IMR-90 (cell line): ENCODE measurements around the gene HAAO. TPM values are rescaled to one million over a fixed set of nuclear protein-coding genes. Genes with fewer than 3 reads are reported as not detected.

ENCODE experiments used
- ATAC-seq: fragments of 200-7000 bp; cut with Tn5 transposase; 2 replicates; pipeline ENCODE4 v1.9.1; 2020; ENCODE audit warnings: low read depth, mild to moderate bottlenecking, moderate library complexity
- BruUV-seq: library from RNA; stranded (reverse); fragments of 400-500 nt; replicated peaks from 2 replicates; lab custom pipeline; 2021; lab: Mats Ljungman, UMichigan
- CTCF ChIA-PET: fragments of 300-600 bp; formaldehyde crosslinking; extraction: SDS; loops from one replicate; lab custom pipeline; 2021; ENCODE audit warnings: antibody characterized with exemption; lab: Yijun Ruan, JAX
- POLR2A ChIA-PET: fragments of 300-600 bp; sonication (Branson Sonifier 250); formaldehyde crosslinking; loops from one replicate; lab custom pipeline; 2022; ENCODE audit warnings: antibody characterized with exemption; ENCODE audit not compliant: unreplicated experiment; lab: Charles Lee
- DNase-seq: peaks from one replicate; pipeline ENCODE4 v3.0.0; 2013
- H2AFZ ChIP-seq: replicated peaks from 2 replicates; pipeline ENCODE3; 2013; ENCODE audit warnings: low read length, mild to moderate bottlenecking; ENCODE audit not compliant: poor library complexity
- H2AK5ac ChIP-seq: 2 replicates; pipeline ENCODE4 v1.6.1; 2013; ENCODE audit warnings: low read depth, low read length, inconsistent platforms
- H2AK9ac ChIP-seq: replicated peaks from 2 replicates; pipeline ENCODE3; 2013; ENCODE audit warnings: mild to moderate bottlenecking, low read depth, low read length, moderate library complexity; ENCODE audit not compliant: poor library complexity
- H2BK120ac ChIP-seq: 2 replicates; pipeline ENCODE4 v1.6.1; 2013; ENCODE audit warnings: low read depth, low read length, inconsistent platforms
- H2BK15ac ChIP-seq: 3 replicates; pipeline ENCODE4 v1.6.1; 2013; ENCODE audit warnings: low read depth, low read length, inconsistent platforms
- H2BK20ac ChIP-seq: 2 replicates; pipeline ENCODE4 v1.6.1; 2013; ENCODE audit warnings: low read depth, mild to moderate bottlenecking, inconsistent platforms, low read length, moderate library complexity
- H2BK5ac ChIP-seq: 2 replicates; pipeline ENCODE4 v1.6.1; 2013; ENCODE audit warnings: mild to moderate bottlenecking, low read depth, low read length, inconsistent platforms; ENCODE audit not compliant: poor library complexity, severe bottlenecking
- H3K14ac ChIP-seq: replicated peaks from 2 replicates; pipeline ENCODE4 v1.6.1; 2013; ENCODE audit warnings: low read depth, low read length, inconsistent platforms
- H3K18ac ChIP-seq: 2 replicates; pipeline ENCODE4 v1.6.1; 2013; ENCODE audit warnings: low read depth, low read length, control low read depth
- H3K23ac ChIP-seq: 2 replicates; pipeline ENCODE4 v1.6.1; 2013; ENCODE audit warnings: low read depth, low read length, inconsistent platforms
- H3K27ac ChIP-seq: 2 replicates; pipeline ENCODE4 v1.5.1; 2013; ENCODE audit warnings: mild to moderate bottlenecking, control low read depth, low read length; ENCODE audit not compliant: insufficient read depth
- H3K27me3 ChIP-seq: 2 replicates; pipeline ENCODE4 v1.6.1; 2013; ENCODE audit warnings: low read length; ENCODE audit not compliant: control insufficient read depth, insufficient read depth
- H3K36me3 ChIP-seq: 2 replicates; pipeline ENCODE4 v1.6.1; 2013; ENCODE audit warnings: low read length, mixed read lengths; ENCODE audit not compliant: control insufficient read depth, insufficient read depth
- H3K4ac ChIP-seq: 2 replicates; pipeline ENCODE4 v1.6.1; 2013; ENCODE audit warnings: low read depth, low read length, inconsistent platforms
- H3K4me1 ChIP-seq: 2 replicates; pipeline ENCODE4 v1.6.1; 2013; ENCODE audit warnings: low read length, mixed read lengths; ENCODE audit not compliant: control insufficient read depth, insufficient read depth
- H3K4me2 ChIP-seq: 2 replicates; pipeline ENCODE4 v1.6.1; 2013; ENCODE audit warnings: low read depth, mild to moderate bottlenecking, control low read depth, low read length, moderate library complexity
- H3K4me3 ChIP-seq: 2 replicates; pipeline ENCODE4 v1.5.1; 2013; ENCODE audit warnings: low read depth, mild to moderate bottlenecking, control low read depth, low read length, moderate library complexity; ENCODE audit not compliant: insufficient read depth
- H3K56ac ChIP-seq: 2 replicates; pipeline ENCODE4 v1.6.1; 2013; ENCODE audit warnings: low read length, inconsistent platforms; ENCODE audit not compliant: insufficient read depth; ENCODE audit errors: extremely low read depth
- H3K79me1 ChIP-seq, 2 experiments: 2 replicates each; pipeline ENCODE4 v1.6.1; 2013; ENCODE audit warnings: low read length in 2 of 2, inconsistent platforms in 1 of 2, low read depth in 1 of 2
- H3K9ac ChIP-seq: 2 replicates; pipeline ENCODE4 v1.6.1; 2013; ENCODE audit warnings: low read depth, low read length, control low read depth
- H3K9me1 ChIP-seq: 2 replicates; pipeline ENCODE4 v1.6.1; 2013; ENCODE audit warnings: low read length, inconsistent platforms; ENCODE audit not compliant: insufficient read depth
- H3K9me3 ChIP-seq: 2 replicates; pipeline ENCODE4 v1.6.1; 2013; ENCODE audit warnings: low read length; ENCODE audit not compliant: control insufficient read depth, insufficient read depth
- H4K20me1 ChIP-seq: 2 replicates; pipeline ENCODE4 v1.6.1; 2013; ENCODE audit warnings: low read length, inconsistent platforms; ENCODE audit not compliant: insufficient read depth
- H4K5ac ChIP-seq: 2 replicates; pipeline ENCODE4 v1.6.1; 2013; ENCODE audit warnings: mild to moderate bottlenecking, low read depth, low read length, control low read depth
- H4K8ac ChIP-seq, 2 experiments: 2 replicates each; pipeline ENCODE4 v1.6.1; 2013; ENCODE audit warnings: low read depth in 2 of 2, low read length in 2 of 2, control low read depth in 1 of 2, inconsistent platforms in 1 of 2
- H4K91ac ChIP-seq: 2 replicates; pipeline ENCODE4 v1.6.1; 2013; ENCODE audit warnings: low read depth, low read length, inconsistent platforms; ENCODE audit not compliant: insufficient read depth
- CHD1 ChIP-seq: IDR thresholded peaks from 2 replicates; pipeline ENCODE4 v1.6.1; 2012; ENCODE audit warnings: low read depth, low read length, improper control_type of control experiment
- CTCF ChIP-seq: conservative IDR thresholded peaks from 2 replicates; pipeline ENCODE4 v1.5.1; 2012; ENCODE audit warnings: mild to moderate bottlenecking, low read depth, low read length, improper control_type of control experiment
- FOS ChIP-seq: fragments of 150-350 bp; IDR thresholded peaks from 2 replicates; pipeline ENCODE4 v1.6.1; 2016; ENCODE audit warnings: low read depth, low read length
- MAFK ChIP-seq: IDR thresholded peaks from 2 replicates; pipeline ENCODE4 v1.6.1; 2012; ENCODE audit warnings: low read depth, low read length, improper control_type of control experiment
- MAZ ChIP-seq: IDR thresholded peaks from 2 replicates; pipeline ENCODE4 v1.6.1; 2012; ENCODE audit warnings: low read depth, mild to moderate bottlenecking, low read length, improper control_type of control experiment, moderate library complexity, borderline replicate concordance
- MXI1 ChIP-seq: IDR thresholded peaks from 2 replicates; pipeline ENCODE4 v1.6.1; 2012; ENCODE audit warnings: low read depth, mild to moderate bottlenecking, low read length, moderate library complexity, borderline replicate concordance
- NFE2L2 ChIP-seq: fragments of 150-350 bp; IDR thresholded peaks from 2 replicates; pipeline ENCODE4 v1.6.1; 2016; ENCODE audit warnings: low read depth, mild to moderate bottlenecking, low read length
- POLR2A ChIP-seq: IDR thresholded peaks from 2 replicates; pipeline ENCODE4 v1.6.1; 2012; ENCODE audit warnings: mild to moderate bottlenecking, low read depth, low read length
- RAD21 ChIP-seq: IDR thresholded peaks from 2 replicates; pipeline ENCODE4 v1.6.1; 2012; ENCODE audit warnings: low read length, improper control_type of control experiment
- RCOR1 ChIP-seq: IDR thresholded peaks from 2 replicates; pipeline ENCODE4 v1.6.1; 2012; ENCODE audit warnings: mild to moderate bottlenecking, low read length, improper control_type of control experiment; ENCODE audit not compliant: insufficient replicate concordance
- SMC3 ChIP-seq: fragments of 150-350 bp; IDR thresholded peaks from 2 replicates; pipeline ENCODE4 v1.6.1; 2016; ENCODE audit warnings: low read depth, mild to moderate bottlenecking, antibody characterized with exemption, low read length, moderate library complexity
- WGBS, 2 experiments: methylation state at CpG; one replicate each; pipeline versions ENCODE4 v1.1.5 to v1.1.7; 2013; ENCODE audit warnings: missing lambda C conversion rate in 2 of 2; ENCODE audit not compliant: insufficient read length in 1 of 2; ENCODE audit errors: extremely low coverage in 2 of 2; 5-methylcytosine and 5-hydroxymethylcytosine counted together
- dilution Hi-C: fragments of 300-500 bp; cut with HindIII; formaldehyde crosslinking; loops from one replicate; pipeline ENCODE4 v1.14.3; 2018; ENCODE audit warnings: low sequenced_read_pairs; ENCODE audit not compliant: unreplicated experiment
- in situ Hi-C: fragments of 300-500 bp; cut with MboI; formaldehyde crosslinking; loops from 3 replicates; pipeline ENCODE4 v1.14.3; 2019; ENCODE audit warnings: low sequenced_read_pairs, inconsistent platforms, mixed read lengths
- intact Hi-C: fragments of 100-400 bp; cut with micrococcal nuclease; formaldehyde crosslinking; loops from 2 replicates; pipeline ENCODE4 v1.10.0; 2022
- polyA plus RNA-seq, 3 experiments: library from polyadenylated mRNA; depleted of rRNA; stranded (reverse); fragments of >200 nt; gene quantifications; 2 replicates each; pipeline ENCODE4 v1.2.3, GENCODE V29; 2012; ENCODE audit warnings: low replicate concordance in 1 of 3
- total RNA-seq: library from RNA; depleted of rRNA; stranded (reverse); fragments of >200 nt; gene quantifications from 2 replicates; pipeline ENCODE4 v1.2.3, GENCODE V29; 2012
- TF ChIP-seq, protein P1 (sequence below): fragments of 150-350 bp; IDR thresholded peaks from 2 replicates; pipeline ENCODE4 v1.6.1; 2017; ENCODE audit warnings: mild to moderate bottlenecking, antibody characterized with exemption, low read length, low read depth
- TF ChIP-seq, protein P2 (sequence below): fragments of 150-350 bp; IDR thresholded peaks from 2 replicates; pipeline ENCODE4 v1.6.1; 2016; ENCODE audit warnings: low read depth, mild to moderate bottlenecking, low read length, moderate library complexity, borderline replicate concordance

HAAO gene
- total and polyA plus RNA-seq, 2 of the 4 experiments (the other 2 are of a cell fraction), result 0.05 to 0.18 TPM

DNA sequence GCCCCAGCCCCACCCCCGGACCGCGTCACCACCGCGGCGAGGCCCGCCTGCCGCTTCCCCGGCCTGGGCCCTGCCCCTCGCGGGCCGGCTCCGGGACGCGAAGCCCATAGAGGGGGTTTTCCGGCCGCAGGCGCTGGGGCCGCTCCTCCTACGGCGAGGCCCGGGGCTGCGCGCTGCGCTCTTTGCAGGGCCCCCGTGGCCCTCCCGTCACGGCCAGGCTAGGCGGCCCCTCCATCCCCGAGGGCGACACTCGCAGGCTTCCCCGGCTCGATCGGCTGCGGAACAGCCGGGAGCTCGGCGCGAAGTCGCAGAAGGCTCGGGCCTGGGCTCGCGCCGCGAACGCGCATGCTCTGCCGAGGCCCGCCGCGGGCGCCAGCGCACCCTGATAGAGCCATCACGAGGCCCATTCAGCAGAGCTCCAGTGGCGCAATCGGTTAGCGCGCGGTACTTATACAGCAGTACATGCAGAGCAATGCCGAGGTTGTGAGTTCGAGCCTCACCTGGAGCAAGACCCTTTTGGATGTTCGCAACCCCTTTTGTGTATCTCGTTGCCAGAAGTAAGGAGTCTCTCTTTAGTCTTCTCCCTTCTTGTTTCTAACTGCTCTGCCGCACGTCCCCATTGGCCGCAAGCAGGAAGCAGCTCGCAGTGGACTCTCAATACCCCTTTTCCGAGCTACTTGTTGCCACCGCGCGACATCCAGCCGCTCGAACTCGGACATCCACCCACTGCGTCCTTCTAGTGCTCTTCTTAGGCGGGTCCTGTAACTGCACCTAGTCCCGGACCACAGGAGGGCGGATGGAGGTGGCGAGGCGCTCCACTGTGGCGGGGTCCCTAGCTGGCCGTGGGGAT is 18.0 kb upstream of the HAAO start:
- peak overlapping the region; percentile 88 for H3K27ac ChIP-seq
- ATAC-seq, result peak; percentile 89
- peak overlapping the region; percentile 64 for H2BK120ac ChIP-seq
- peak overlapping the region; percentile 69 for H4K5ac ChIP-seq
- H3K4ac ChIP-seq, result peak overlapping the region; percentile 88
- H2AK9ac ChIP-seq, result peak overlapping the region; percentile 95
- peak overlapping the region; percentile 53 to 86 for H4K8ac ChIP-seq
- in situ Hi-C loops (no loop called here), intact Hi-C loops (no loop called here), dilution Hi-C loops (no loop called here)
- H3K23ac ChIP-seq, result peak overlapping the region; percentile 47; the same call in 1 of the 2 replicates
- no peaks in the 10 kb centered on the region for H3K9me3 ChIP-seq
- peaks cover 14% of the 10 kb centered on the region for H3K4me1 ChIP-seq
- ChIA-PET POLR2A (interaction anchor here (0.6 to 1.3 kb wide), 3 partner anchors 9 to 647 kb away, joined by 4 to 8 read pairs (median 4); partner anchors contain the start of gene ZFP36L2), CTCF (interaction anchor here (0.8 to 1.6 kb wide), 3 partner anchors 14 to 767 kb away, joined by 3 to 6 read pairs (median 3); no protein-coding TSS in a partner anchor)
- H2AFZ ChIP-seq, result peak overlapping the region; percentile 99
- peak; percentile 97 for DNase-seq
- peak overlapping the region; percentile 62 for H3K18ac ChIP-seq
- 3% methylated on average over 41 of the region's 83 CpGs; no CpG with 5 or more reads in 1 of the 2 experiments for WGBS, 2 experiments
- H2AK5ac ChIP-seq, result peak overlapping the region; percentile 9; the same call in 1 of the 2 replicates
- H3K4me2 ChIP-seq, result peak overlapping the region; percentile 62
- H3K79me1 ChIP-seq, result no peaks in the 10 kb centered on the region
- no TSS peak for BruUV-seq
- H3K14ac ChIP-seq, result peak overlapping the region; percentile 90
- peaks cover 8% of the 10 kb centered on the region for H3K9me1 ChIP-seq
- H4K20me1 ChIP-seq, result no peaks in the 10 kb centered on the region
- peak overlapping the region; percentile 62 for H3K4me3 ChIP-seq
- H3K56ac ChIP-seq, result peak overlapping the region; percentile 61; the same call in 1 of the 2 replicates
- H4K91ac ChIP-seq, result peak overlapping the region; percentile 85
- H2BK20ac ChIP-seq, result no peak overlapping the region; the same call in 1 of the 2 replicates
- peak overlapping the region; percentile 72 for H3K9ac ChIP-seq
- H2BK15ac ChIP-seq, result no peak overlapping the region
- H3K27me3 ChIP-seq, result no peaks in the 10 kb centered on the region
- H2BK5ac ChIP-seq, result peak overlapping the region; percentile 94
- no peaks in the 10 kb centered on the region for H3K36me3 ChIP-seq
- TF ChIP-seq MAFK (no peak), CHD1 (peak; percentile 72; the same call in 1 of the 2 replicates), SMC3 (no peak), RCOR1 (peak; percentile 45), CTCF (no peak), RAD21 (no peak), POLR2A (peak; percentile 93), NFE2L2 (0 out of 2 replicates have a peak, but pooled peaks have one; percentile 1), FOS (peak; percentile 97), MXI1 (no peak), MAZ (no peak; the same call in 1 of the 2 replicates)
- TF ChIP-seq, protein P1, sequence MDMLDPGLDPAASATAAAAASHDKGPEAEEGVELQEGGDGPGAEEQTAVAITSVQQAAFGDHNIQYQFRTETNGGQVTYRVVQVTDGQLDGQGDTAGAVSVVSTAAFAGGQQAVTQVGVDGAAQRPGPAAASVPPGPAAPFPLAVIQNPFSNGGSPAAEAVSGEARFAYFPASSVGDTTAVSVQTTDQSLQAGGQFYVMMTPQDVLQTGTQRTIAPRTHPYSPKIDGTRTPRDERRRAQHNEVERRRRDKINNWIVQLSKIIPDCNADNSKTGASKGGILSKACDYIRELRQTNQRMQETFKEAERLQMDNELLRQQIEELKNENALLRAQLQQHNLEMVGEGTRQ, result peak; percentile 40; the same call in 1 of the 2 replicates
- TF ChIP-seq, protein P2, sequence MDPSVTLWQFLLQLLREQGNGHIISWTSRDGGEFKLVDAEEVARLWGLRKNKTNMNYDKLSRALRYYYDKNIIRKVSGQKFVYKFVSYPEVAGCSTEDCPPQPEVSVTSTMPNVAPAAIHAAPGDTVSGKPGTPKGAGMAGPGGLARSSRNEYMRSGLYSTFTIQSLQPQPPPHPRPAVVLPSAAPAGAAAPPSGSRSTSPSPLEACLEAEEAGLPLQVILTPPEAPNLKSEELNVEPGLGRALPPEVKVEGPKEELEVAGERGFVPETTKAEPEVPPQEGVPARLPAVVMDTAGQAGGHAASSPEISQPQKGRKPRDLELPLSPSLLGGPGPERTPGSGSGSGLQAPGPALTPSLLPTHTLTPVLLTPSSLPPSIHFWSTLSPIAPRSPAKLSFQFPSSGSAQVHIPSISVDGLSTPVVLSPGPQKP, result no peak
